ENCODE data around the gene KIAA2012. TPM values are rescaled to one million over a fixed set of nuclear protein-coding genes. Genes with fewer than 3 reads are reported as not detected.

Gene KIAA2012
- total and polyA plus RNA-seq, 4 donors = under 0.01 to 0.61 (median 0.42) TPM

GRCh38 chr2:202032846-202033316 lies 40.2 kb upstream of the KIAA2012 start:
- WGBS = 3% methylated on average over 42 of the region's 42 CpGs
- no peak for TF ChIP-seq HNF4A (conservative IDR thresholded peaks at IDR 0.05)
- no peak for TF ChIP-seq HNF4G (IDR thresholded peaks at IDR 0.05)
- no peak for TF ChIP-seq ATF3 (IDR thresholded peaks at IDR 0.05)
- TF ChIP-seq, protein P1, sequence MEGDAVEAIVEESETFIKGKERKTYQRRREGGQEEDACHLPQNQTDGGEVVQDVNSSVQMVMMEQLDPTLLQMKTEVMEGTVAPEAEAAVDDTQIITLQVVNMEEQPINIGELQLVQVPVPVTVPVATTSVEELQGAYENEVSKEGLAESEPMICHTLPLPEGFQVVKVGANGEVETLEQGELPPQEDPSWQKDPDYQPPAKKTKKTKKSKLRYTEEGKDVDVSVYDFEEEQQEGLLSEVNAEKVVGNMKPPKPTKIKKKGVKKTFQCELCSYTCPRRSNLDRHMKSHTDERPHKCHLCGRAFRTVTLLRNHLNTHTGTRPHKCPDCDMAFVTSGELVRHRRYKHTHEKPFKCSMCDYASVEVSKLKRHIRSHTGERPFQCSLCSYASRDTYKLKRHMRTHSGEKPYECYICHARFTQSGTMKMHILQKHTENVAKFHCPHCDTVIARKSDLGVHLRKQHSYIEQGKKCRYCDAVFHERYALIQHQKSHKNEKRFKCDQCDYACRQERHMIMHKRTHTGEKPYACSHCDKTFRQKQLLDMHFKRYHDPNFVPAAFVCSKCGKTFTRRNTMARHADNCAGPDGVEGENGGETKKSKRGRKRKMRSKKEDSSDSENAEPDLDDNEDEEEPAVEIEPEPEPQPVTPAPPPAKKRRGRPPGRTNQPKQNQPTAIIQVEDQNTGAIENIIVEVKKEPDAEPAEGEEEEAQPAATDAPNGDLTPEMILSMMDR (IDR thresholded peaks at IDR 0.05; ENCODE audit: low read depth, low read length, missing input control) = no peak
- H3K9me3 ChIP-seq (ENCODE audit: control insufficient read depth in 4 of 4, low read length in 3 of 4) = peaks cover 0 to 7% (median 0%) of the 10 kb centered on the region in 4 donors
- H3K9ac ChIP-seq (ENCODE audit: low read depth in 1 of 2, low read length in 2 of 2) = peak overlapping the region in 1 of 2 donors; percentile 40
- peak overlapping the region; percentile 66 to 85 for H3K27ac ChIP-seq (ENCODE audit: low read depth in 1 of 2, low read length in 2 of 2)
- H3K36me3 ChIP-seq (ENCODE audit: control insufficient read depth in 4 of 4, insufficient read depth in 3 of 4, low read depth in 1 of 4, low read length in 3 of 4) = no peaks in the 10 kb centered on the region
- peak overlapping the region; percentile 80 to 91 (median 82) for H3K4me3 ChIP-seq (ENCODE audit: low read depth in 1 of 3, low read length in 3 of 3)
- H3K4me1 ChIP-seq (ENCODE audit: control insufficient read depth in 4 of 4, insufficient read depth in 4 of 4, low read length in 3 of 4) = peaks cover 2 to 24% (median 20%) of the 10 kb centered on the region in 4 donors
- peaks cover 0 to 11% (median 4%) of the 10 kb centered on the region in 4 donors for H3K27me3 ChIP-seq (ENCODE audit: control insufficient read depth in 4 of 4, insufficient read depth in 4 of 4, low read length in 3 of 4)
- DNase-seq (ENCODE audit: low spot score) = peak; percentile 57

DNA sequence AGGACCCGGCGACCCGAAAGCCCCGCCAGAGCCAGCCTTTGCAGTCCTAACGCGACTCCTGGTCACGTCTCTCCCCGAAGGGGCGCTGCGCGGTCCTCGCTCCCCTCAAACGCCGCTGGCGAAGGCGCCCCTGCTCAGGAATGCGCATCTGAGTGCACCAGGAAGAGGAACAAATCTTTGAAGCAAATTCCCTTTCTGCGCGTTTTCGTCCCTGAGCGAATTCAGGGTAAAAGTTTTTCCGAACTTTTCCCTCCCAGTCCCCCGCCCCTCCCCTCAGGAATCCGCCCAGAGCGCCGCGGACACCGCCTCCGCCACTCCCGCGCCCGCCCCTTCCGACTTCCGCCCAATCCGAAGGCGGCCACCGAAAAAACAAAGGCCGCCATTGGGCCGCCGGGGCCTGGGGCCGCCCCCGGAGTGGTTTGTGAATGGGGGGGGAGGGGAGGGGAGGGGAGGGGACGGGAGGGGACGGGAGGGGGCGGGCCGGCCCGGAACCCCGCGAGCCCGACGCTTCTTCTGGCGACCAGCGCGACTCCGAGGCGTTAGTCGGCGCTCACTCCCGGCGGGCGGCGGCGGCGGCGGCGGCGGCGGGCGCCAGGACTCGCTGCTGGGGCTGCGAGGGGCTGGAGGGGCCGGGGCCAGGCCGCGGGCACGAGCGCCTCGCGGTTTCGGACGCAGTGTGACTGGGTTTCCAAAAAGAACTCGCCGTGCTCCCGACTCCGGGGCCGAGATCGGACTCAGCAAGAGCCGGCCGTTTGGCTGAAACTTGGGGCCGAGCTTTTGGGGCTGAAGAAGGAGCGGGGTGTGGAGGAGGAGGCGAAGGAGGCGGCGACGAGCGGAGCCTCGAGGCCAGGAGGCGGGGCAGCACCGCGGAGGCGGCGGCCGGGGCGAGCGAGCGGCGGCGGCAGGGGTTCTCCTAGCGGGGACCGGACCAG lies 39.5 kb upstream of the KIAA2012 start, which contains the start of gene FZD7:
Gene FZD7 (plus strand): TSS at position 539 of the 932 bp plus-strand sequence. CDS start 793 bp downstream, outside the sequence.
- Histone ChIP-seq H3K9me3 (ENCODE audit: control insufficient read depth in 4 of 4, low read length in 3 of 4) (peaks cover 0 to 7% (median 0%) of the 10 kb centered on the region in 4 donors), H3K4me3 (ENCODE audit: low read depth in 1 of 3, low read length in 3 of 3) (peak within 1 kb of the TSS; percentile 80 to 91 (median 82)), H3K4me1 (ENCODE audit: control insufficient read depth in 4 of 4, insufficient read depth in 4 of 4, low read length in 3 of 4) (peaks cover 2 to 24% (median 20%) of the 10 kb centered on the region in 4 donors), H3K27me3 (ENCODE audit: control insufficient read depth in 4 of 4, insufficient read depth in 4 of 4, low read length in 3 of 4) (peaks cover 0 to 11% (median 4%) of the 10 kb centered on the region in 4 donors), H3K27ac (ENCODE audit: low read depth in 1 of 2, low read length in 2 of 2) (peak within 1 kb of the TSS; percentile 66 to 85), H3K36me3 (ENCODE audit: control insufficient read depth in 4 of 4, insufficient read depth in 3 of 4, low read depth in 1 of 4, low read length in 3 of 4) (no peaks in the 10 kb centered on the region), H3K9ac (ENCODE audit: low read depth in 1 of 2, low read length in 2 of 2) (peak within 1 kb of the TSS; percentile 40 to 50)
- under 1% methylated on average over 109 of the region's 109 CpGs for WGBS
- TF ChIP-seq, protein P2, sequence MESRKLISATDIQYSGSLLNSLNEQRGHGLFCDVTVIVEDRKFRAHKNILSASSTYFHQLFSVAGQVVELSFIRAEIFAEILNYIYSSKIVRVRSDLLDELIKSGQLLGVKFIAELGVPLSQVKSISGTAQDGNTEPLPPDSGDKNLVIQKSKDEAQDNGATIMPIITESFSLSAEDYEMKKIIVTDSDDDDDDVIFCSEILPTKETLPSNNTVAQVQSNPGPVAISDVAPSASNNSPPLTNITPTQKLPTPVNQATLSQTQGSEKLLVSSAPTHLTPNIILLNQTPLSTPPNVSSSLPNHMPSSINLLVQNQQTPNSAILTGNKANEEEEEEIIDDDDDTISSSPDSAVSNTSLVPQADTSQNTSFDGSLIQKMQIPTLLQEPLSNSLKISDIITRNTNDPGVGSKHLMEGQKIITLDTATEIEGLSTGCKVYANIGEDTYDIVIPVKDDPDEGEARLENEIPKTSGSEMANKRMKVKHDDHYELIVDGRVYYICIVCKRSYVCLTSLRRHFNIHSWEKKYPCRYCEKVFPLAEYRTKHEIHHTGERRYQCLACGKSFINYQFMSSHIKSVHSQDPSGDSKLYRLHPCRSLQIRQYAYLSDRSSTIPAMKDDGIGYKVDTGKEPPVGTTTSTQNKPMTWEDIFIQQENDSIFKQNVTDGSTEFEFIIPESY (IDR thresholded peaks at IDR 0.05) = no peak
- TF ChIP-seq MAX (IDR thresholded peaks at IDR 0.05) (no peak), HNF4A (conservative IDR thresholded peaks at IDR 0.05) (no peak), TAF1 (conservative IDR thresholded peaks at IDR 0.05) (no peak), RXRA (IDR thresholded peaks at IDR 0.05) (no peak), SP1 (IDR thresholded peaks at IDR 0.05) (peak; percentile 33), JUND (IDR thresholded peaks at IDR 0.05) (no peak), RAD21 (IDR thresholded peaks at IDR 0.05) (no peak), FOXA1 (IDR thresholded peaks at IDR 0.05) (no peak), EGR1 (IDR thresholded peaks at IDR 0.05; ENCODE audit: low read depth in 2 of 2) (peak in 1 of 2 donors; percentile 58), GABPA (IDR thresholded peaks at IDR 0.05 in 1 of 2, conservative IDR thresholded peaks at IDR 0.05 in 1 of 2) (peak in 1 of 2 donors; percentile 40), FOXA2 (IDR thresholded peaks at IDR 0.05) (no peak), ATF3 (IDR thresholded peaks at IDR 0.05) (no peak), HNF4G (IDR thresholded peaks at IDR 0.05) (no peak), YY1 (IDR thresholded peaks at IDR 0.05) (peak; percentile 42), NR2F2 (IDR thresholded peaks at IDR 0.05) (no peak)
- TF ChIP-seq, protein P1 (IDR thresholded peaks at IDR 0.05; ENCODE audit: low read depth, low read length, missing input control) = no peak
- TF ChIP-seq, protein P3, sequence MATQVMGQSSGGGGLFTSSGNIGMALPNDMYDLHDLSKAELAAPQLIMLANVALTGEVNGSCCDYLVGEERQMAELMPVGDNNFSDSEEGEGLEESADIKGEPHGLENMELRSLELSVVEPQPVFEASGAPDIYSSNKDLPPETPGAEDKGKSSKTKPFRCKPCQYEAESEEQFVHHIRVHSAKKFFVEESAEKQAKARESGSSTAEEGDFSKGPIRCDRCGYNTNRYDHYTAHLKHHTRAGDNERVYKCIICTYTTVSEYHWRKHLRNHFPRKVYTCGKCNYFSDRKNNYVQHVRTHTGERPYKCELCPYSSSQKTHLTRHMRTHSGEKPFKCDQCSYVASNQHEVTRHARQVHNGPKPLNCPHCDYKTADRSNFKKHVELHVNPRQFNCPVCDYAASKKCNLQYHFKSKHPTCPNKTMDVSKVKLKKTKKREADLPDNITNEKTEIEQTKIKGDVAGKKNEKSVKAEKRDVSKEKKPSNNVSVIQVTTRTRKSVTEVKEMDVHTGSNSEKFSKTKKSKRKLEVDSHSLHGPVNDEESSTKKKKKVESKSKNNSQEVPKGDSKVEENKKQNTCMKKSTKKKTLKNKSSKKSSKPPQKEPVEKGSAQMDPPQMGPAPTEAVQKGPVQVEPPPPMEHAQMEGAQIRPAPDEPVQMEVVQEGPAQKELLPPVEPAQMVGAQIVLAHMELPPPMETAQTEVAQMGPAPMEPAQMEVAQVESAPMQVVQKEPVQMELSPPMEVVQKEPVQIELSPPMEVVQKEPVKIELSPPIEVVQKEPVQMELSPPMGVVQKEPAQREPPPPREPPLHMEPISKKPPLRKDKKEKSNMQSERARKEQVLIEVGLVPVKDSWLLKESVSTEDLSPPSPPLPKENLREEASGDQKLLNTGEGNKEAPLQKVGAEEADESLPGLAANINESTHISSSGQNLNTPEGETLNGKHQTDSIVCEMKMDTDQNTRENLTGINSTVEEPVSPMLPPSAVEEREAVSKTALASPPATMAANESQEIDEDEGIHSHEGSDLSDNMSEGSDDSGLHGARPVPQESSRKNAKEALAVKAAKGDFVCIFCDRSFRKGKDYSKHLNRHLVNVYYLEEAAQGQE (IDR thresholded peaks at IDR 0.05) = no peak
- DNase-seq (ENCODE audit: low spot score) = peak; percentile 90
